ENCODE data around the gene PRSS27.

GRCh38 chr16:2755158-2755557, 35.1 kb upstream of the PRSS27 start:
- TF ChIP-seq MXI1 (IDR thresholded peaks at IDR 0.05; ENCODE audit: borderline replicate concordance, low read depth, low read length) = no peak
- no peak for TF ChIP-seq SMC3 (IDR thresholded peaks at IDR 0.05; ENCODE audit: low read depth, low read length)
- TF ChIP-seq, protein P1, sequence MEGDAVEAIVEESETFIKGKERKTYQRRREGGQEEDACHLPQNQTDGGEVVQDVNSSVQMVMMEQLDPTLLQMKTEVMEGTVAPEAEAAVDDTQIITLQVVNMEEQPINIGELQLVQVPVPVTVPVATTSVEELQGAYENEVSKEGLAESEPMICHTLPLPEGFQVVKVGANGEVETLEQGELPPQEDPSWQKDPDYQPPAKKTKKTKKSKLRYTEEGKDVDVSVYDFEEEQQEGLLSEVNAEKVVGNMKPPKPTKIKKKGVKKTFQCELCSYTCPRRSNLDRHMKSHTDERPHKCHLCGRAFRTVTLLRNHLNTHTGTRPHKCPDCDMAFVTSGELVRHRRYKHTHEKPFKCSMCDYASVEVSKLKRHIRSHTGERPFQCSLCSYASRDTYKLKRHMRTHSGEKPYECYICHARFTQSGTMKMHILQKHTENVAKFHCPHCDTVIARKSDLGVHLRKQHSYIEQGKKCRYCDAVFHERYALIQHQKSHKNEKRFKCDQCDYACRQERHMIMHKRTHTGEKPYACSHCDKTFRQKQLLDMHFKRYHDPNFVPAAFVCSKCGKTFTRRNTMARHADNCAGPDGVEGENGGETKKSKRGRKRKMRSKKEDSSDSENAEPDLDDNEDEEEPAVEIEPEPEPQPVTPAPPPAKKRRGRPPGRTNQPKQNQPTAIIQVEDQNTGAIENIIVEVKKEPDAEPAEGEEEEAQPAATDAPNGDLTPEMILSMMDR (conservative IDR thresholded peaks at IDR 0.05; ENCODE audit: low read depth, low read length) = no peak
- no peak for TF ChIP-seq CEBPB (IDR thresholded peaks at IDR 0.05; ENCODE audit: low read depth, low read length)
- no peak for TF ChIP-seq POLR2A (IDR thresholded peaks at IDR 0.05; ENCODE audit: low read depth, low read length)
- no peak for TF ChIP-seq CHD1 (IDR thresholded peaks at IDR 0.05; ENCODE audit: low read depth, low read length)
- TF ChIP-seq RAD21 (IDR thresholded peaks at IDR 0.05; ENCODE audit: low read length) = no peak
- TF ChIP-seq, protein P2, sequence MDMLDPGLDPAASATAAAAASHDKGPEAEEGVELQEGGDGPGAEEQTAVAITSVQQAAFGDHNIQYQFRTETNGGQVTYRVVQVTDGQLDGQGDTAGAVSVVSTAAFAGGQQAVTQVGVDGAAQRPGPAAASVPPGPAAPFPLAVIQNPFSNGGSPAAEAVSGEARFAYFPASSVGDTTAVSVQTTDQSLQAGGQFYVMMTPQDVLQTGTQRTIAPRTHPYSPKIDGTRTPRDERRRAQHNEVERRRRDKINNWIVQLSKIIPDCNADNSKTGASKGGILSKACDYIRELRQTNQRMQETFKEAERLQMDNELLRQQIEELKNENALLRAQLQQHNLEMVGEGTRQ (IDR thresholded peaks at IDR 0.05; ENCODE audit: low read depth, low read length) = no peak
- no peak for TF ChIP-seq MAZ (IDR thresholded peaks at IDR 0.05; ENCODE audit: borderline replicate concordance, low read depth, low read length)
